Measurements from ENCODE around the gene ANTKMT.
"Not testable (repeated sequence)": the region's sequence is repeated elsewhere in the genome, so short reads cannot be mapped to it uniquely, and the experiment has no call there.

The ANTKMT gene

DNA sequence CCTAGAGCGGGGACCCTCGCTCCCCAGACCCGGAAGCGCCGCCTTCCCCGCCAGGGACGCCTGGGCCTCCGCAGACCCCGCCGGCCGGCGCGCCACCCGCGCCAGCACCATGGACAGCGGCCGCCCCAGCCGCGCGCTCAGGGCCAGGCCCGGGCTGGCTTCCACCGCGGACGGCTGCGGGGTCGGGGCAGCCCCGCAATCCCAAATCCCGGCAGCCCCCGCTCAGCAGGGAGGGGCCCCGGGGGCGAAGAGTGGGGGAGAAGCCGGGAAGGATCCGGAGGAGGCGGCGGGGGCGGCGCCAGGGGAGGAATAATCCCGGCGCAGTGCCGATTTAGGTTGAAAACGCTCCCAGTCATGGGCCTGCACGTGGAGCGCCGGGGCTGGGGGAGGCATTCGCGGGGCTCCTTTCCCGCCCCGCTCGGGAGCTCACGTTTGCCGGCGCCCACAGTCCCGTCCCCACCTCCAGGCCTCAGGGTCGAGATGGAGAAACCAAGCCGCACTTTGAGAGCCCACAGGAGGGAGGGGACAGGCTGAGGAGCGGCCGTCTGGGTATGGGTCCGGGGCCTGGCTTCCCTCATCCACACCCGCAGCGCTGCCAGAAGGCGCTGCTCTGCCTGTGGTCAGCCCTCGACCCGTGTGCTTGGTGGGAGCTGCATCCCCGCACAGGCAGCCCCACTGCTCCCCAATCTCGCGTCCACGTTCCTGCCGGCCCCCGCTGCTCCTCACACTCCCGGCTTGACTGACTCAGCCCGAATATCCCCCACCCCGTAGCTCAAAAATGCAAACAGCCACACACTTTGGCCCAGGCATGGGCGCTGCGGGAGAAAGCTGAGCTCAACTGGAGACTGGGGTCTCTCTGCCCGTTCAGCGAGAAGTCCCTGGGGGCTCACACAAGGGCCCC, 20.0 kb upstream of the ANTKMT start:
- DNase-seq = no peak

DNA sequence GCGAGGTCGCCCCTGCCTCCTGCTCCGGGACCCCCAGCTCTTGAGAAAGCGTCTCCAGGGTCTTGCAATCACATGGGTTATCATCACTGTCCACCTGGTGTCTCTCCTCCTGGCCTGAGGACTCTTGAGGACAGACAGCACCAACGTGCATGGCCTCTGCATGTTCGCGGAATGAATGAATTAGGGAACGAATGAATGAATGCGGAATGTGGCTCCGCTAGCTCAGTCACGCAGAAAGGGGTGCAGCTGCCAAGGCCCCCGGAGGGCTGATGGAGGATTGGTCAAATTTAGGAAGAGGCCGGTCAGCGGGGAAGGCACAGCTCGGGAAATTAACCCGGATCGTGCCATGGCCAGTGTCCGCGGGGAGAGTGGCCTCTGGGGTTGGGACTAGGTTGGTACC, 18.6 kb upstream of the ANTKMT start:
- no peak for DNase-seq

DNA sequence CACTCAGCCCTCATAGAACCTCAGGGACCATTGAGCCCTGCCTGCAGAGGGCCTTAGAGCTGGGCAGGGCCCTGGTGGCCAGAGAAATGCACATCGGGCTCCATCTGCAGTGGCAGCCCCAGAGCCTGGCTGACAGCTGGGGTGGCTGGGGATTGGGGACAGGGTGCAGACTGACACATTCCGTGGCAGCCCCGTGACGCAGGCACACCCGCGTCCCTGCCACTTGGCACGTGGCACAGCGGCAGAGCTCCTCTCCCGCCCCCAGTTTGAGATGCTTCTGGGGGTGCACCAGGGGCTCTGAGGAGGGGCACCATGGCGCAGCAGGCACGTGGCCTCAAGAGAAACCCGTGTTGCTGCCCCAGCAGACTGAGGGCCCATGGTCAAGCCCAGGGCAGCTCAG, 17.5 kb upstream of the ANTKMT start:
- no peak for DNase-seq

DNA sequence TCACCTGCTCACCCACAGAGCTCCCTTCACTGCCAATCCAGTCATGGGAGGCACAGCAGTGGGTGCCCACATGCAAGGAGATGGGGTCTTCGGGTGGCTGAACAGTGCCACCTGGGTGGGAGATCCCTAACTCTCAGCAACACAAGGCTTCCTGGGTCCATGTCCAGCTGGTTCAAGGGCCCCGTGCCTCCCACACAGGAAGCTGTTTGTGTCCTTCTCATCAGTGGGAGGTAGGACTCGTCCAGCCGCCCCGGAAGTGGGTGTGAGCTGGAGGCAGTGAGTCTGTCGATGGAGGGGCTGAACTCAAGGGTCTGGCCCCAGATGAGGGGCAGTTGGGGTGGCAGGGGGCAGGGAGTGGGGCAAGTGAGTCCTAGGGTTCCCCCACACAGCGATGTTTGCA, 16.9 kb upstream of the ANTKMT start:
- DNase-seq = no peak

DNA sequence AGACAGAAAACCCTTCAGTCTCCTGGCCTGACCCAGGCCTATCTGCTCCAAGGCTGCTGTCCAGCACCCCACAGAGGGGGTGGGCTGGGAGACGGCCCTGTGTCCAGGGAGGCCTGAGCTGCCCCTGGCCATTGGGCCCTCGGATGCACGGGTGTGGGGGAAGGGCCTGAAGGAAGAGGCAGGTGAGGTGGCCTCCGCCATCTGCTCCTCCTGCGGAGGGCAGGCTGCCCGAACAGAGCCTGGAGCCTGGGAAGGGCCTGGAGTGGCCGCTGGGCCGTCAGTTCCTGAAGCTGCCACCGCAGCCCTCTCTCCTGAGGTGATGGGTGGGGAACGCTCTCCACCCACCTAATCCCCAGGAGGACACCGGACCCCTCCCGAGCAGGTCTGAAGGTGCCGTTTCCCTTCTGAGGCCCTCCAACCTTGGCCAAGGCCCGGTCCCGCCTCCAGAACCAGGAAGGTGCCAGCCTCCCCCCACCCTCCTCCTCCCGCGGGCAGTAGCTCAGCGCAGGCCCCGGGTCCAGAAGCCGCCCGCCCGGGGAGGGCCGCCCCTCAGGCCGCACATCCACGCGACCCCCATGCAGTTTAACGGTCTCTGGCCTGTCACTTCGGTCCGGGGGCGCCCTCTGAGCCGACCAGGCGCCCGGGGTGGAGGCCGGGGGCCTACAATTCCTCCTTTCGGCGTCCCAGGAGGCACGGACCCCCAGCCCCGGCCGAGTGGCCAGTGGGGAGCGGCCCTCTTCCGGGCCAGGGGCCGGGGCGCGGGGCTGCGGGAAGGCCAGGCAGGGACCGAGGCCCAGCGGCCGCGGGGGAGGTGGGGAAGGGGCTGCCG, 16.2 kb upstream of the ANTKMT start:
- DNase-seq = no peak

DNA sequence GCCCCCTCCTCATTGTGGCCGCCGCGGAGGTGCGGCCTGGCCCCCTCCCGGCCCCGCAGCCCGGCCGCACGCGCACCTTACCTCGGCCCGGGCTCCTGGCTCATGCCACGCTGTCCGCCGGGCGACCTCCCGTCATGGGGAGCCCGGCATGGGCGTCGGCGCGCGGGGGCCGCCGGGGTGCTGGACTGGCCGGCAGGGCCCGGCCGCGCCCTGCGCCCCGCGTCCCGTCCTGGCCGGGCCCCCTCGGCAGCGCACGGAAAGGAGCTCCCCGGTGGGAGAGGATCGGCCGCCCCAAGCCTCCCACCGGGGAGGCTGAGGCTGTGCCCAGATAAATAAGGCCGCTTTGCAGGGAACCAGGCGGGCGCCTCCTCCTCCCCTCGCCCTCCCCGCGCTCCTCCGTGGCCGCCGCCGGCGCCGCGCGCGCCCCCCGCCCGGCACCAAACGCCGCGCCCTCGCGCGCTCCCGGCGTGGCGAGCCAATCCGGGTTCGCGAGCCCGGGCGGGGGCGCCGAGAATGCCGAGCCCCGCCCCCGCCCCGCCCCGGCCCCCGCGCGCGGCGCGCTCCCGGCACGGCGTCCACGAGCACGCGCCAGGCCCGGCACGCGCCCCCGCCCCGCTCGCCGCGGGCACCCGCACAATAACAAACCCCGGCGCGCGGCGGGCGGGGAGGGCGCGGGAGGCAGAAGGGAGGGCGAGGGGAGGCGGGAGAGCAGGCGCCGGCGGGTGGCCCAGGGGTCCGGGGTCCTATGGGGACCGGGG, 15.3 kb upstream of the ANTKMT start, which contains the start of gene FBXL16:
Gene FBXL16, minus strand, starts transcription at position 371 of the 758 bp plus-strand sequence. CDS start 8,396 bp downstream, outside the sequence.
- peak; percentile 39 to 41 for DNase-seq

DNA sequence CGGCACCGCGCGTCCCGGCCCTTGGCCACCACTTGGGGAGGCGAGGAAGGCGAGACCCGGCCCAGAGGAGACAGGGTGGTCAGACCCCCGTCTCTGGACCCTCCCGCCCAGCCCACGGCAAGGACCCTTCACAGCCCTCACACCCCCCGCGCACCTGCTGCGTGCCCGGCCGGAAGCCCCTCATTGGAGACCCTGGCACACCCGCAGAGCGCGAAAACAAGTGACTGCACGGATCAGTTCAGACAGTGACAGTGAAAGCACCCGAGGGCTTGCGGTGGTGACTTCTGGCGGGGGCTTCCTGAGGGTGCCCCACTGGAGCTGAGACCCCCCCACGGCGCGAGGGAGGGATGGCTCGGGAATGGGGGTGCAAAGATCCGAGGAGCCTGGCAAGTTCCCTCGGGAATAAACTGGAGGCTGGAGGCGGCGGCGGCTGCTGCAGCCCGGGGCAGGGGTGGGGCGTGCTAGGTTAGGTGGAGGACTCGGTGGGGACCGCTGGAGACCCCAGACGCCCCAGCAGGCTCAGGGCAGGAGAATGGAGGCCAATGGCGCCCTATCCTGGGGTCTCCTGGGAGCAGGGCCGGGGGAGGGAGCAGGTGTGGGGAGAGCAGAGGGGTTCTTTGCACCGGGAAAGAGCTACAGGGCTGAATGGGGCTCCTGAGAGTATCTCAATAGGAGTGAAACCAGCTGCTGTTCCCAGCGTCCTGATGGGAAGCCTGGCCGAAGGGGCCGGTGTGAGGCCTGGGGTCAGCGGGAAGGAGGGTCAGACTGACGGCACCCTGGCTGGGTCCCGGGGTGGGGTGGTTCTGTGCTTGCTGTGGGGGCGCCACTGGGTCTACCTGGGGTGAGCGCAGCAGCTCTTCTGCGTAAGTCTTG, 14.5 kb upstream of the ANTKMT start:
- DNase-seq = no peak

DNA sequence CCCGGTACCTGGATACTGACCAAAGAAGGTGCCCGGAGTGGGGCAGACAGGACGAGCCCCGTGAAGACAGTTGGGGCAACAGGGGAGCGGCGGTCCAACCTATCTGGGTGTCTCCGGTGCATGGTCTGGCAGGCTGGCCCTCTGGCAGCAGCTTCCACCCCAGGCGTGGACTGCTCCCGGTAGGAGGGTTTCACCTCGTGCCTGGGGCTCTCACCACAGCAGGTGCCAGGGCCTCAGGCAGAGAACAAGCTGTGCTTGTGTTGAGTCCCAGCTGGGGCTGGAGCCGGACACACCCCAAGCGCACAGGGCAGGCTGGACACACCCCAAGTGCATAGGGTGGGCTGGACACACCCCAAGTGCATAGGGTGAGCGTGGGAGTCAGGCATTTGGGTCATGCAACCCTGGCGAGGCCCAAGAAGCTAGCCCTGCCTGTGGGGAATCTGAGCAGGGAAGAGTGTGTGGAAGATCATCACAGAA, 13.8 kb upstream of the ANTKMT start:
- no peak for DNase-seq

DNA sequence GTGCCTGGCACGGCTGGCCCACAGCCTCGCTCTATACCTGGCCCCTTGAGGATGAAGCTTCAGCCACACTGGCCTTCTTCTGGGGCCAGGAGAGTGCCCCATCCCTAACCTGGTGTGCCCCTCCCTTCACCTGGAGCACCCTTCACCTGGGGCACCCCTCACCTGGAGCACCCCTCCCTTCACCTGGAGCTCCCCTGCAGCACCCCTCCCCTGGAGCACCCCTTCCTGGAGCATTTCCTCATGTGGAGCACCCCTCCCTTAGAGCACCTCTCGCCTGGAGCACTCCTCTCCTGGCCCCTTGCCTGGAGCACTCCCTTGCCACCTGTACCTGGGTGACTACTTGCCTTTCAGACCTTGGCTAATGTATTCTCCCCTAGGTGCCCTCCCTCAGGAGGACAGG, 12.9 kb upstream of the ANTKMT start:
- DNase-seq = no peak

DNA sequence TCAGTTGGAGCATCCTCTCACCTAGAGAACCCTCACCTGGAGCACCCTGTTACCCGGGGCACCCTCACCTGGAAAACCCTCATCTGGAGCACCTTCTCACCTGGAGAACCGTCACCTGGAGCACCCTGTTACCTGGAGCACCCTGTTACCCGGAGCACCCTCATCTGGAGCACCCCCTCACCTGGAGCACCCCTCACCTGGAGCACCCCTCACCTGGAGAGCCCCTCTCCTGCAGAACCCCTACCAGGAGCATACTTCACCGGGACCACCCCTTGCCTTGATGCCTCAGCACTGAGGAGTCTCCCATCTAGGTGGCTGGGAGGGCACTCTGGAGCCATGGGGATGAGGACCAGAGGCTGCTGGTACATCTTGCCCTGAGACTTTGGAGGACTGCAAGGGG, 12.0 kb upstream of the ANTKMT start:
- no peak for DNase-seq

DNA sequence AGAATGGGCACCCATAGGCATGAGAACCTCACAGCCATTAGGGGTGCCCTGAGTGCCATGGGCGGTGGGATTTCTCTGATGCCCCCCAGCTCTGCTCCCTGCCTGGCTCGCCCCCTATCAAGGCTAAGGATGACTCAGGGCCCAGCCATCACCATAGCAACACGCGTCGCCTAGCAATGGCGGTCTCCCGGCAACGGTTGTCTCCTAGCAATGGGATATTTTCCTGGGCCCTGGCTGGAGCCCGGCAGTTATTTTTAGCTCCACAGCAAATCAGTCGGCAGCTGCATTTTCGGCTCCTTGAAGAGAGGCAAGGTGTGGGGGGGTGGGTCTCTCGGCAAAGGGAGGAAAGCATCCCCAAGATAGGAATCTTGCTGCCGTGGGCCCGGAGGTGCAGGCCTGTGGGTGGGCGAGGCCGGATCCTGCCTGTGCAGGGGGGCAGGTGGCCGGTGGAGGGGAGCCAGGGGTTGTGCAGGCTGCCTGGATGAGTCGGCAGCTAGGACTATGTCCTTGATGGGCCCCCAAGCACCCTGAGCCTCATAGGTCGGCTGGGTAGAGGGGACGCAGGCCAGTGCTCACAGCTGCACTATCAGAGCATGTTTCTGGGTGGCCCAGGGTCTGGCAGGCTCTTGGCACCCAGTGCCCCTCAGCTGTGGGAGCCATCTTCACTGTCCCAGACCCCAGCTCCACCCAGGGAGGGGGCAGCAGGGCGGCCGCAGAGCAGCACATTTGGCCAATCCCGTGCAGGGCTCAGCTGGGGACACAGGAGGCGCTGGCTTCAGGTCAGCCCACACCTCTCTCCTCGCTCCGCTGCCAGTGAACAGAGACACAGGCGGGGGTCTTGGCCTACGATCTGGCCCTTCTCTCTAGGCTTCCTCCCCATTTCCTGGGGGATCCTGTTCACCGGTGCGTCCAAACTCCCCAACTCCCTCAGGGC, 11.1 kb upstream of the ANTKMT start:
- DNase-seq = peak; percentile 64 to 75

DNA sequence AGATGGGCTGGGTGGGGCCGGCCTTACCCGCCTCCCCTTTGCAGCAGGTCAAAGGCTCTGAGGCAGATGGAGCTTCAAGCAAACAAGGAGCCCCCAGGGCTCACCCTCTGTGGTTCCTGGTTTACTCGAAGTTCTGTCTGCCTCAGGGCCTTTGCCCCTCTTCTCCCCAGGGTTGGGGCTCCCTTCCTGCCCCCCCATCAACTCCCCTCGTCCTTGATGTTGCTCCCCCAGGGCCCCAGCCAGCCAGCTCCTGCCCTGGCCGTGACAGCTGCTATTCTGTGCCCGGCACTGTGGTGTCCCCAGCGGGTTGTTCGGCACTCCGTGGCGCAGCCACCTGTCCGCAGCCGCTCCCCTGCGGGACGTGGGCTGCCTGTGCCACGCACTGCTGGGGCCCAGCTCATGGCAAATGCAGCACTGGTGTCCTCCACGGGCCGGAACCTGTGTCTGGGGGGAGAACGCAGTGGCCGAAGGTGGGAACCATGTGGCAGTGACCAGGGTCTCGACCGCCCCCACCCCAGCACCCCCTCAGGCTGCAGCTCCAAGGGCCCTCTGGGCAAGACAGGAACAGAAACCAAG, 10.4 kb upstream of the ANTKMT start:
- no peak for DNase-seq

DNA sequence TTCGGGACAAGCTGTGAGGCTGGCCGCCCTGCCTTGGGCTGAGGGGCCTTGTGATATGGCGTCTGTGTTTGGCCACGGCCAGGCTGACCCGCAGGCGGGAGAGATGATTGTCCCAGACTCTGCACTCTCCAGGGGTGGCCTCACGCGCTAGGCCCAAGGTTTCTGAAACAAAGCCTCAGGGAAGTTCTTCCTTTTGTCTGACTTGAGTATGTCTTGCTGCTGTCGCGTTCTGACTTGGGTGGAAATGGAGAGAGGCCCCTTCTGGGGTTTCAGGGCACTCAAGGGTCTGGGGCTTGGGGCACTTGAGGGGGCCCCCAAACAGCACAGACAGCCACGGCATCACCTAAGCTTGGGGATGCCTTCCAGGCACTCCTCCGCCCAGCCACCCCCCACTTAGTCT, 9.9 kb upstream of the ANTKMT start:
- DNase-seq = no peak

DNA sequence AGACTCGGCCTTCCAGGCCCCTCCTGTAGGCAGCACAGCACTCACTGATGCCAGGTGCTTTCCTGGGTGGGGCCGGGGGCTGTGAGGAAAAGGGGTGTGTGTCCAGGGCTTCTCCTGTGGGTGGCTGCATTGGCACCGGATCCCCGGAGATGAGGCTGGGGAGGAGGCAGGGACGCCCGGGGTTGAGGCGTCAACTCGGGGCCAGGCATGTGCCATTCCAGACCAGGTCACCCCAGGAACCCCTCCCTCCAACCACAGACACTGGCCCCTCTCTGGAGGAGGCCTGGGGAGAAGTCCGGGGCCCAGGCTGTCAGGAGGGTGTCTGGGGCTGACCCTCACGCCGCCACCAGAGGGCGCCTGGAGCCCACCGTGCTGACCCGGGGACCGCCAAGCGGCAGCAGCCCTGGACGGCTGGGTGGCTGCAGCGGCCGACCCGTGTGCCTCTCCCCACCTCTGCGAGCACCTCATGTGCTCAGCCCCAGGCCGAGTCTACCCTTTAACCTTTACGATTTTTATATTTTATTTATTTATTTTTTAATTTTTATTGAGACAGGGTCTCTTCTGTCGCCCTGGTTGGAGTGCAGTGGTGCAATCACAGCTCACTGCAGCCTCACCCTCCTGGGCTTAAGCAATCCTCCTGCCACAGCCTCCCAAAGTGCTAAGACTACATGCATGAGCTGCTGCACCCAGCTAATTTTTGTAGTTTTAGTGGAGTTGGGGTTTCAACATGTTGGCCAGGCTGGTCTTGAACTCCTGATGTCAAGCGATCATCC, 9.2 kb upstream of the ANTKMT start:
- DNase-seq = peak in 1 of 2 donors; percentile 63

DNA sequence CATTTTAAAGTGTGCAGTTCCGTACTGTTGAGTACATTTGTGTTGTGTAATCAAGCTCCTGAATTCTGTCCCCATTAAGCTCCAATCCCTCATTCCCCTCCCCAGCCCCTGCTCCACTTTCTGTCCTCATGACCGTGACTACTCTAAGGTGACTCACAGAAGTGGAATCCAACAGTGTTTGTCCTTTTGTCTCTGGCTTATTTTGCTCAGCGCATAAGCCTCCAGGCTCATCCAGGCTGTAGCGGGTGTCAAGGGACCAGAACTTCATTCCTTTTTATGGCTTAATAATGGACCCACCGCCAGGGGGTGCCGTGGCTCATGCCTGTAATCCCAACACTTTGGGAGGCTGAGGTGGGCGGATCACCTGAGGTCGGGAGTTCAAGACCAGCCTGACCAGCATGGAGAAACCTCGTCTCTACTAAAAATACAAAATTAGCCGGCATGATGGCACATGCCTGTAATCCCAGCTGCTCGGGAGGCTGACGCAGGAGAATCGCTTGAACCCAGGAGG, 8.2 kb upstream of the ANTKMT start:
- DNase-seq = not testable (repeated sequence)

DNA sequence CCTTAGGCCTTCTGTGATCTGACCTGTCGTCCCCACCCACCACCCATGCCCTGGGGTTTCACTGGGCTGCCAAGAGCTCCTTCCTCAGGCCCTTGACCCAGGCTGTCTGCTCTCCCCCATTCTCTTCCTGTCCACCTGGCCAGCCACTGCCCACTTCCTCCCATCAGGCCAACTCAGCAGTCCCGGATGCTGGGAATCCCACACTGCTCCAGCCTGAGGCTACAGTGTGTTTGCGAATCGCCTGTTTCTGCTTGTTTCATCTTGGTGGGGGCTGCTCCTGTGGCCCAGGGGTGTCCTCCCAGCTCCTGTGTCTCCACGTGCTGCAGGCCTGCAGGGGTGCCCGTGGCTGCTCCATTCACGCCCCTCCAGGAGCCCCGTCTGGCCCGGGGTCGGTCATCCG, 6.9 kb upstream of the ANTKMT start:
- DNase-seq = no peak

DNA sequence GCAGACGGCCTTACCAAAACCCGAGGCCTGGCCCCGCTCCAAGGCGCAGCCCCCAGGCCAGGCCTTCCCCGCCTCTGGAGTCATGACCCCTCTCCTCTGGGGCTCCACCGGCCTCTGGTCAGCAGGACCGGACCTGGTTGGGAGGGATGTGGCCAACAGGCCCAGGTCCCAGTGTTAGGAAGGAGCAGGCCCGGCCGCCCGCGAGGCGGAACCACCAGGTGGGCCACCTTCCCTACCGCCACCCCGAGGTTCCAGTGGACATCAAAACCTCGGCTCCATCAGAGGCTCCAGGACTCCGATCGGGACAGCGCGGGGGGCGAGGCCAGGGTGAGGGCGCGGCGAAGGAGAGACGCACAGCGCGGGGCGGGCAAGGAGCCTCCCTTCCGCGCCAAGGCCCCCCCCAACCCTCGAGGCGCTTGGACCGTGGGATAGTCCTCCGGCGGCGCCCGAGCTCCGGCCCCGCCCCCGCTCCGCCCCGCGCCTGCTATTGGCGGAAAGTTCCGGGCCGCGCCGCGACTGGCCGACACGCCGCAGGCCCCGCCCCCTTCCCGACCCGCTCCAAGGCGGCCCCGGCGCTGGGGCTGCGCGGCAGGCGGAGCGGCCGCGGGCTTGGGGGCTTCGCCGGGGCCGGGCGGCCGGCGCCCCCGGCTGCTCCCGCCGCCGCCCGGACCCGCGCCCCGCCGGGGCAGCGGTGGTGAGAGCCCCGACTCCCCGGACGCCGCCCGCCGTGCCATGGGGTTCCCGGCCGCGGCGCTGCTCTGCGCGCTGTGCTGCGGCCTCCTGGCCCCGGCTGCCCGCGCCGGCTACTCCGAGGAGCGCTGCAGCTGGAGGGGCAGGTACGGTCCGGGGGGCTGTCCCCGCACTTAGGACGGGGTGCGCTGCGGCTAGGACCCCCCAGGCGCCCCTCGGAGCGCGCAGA, 6.1 kb upstream of the ANTKMT start, which contains the start of gene METRN:
Gene METRN, plus strand, starts transcription at position 561 of the 919 bp plus-strand sequence. Its CDS starts 172 bp downstream, at position 733.
- DNase-seq = peak; percentile 82 to 86
